BE2C (cell line): ENCODE results near the gene PEMT.

Source experiments
- DNase-seq: peaks from one replicate; pipeline ENCODE4 v3.0.0-alpha.2; 2020
- H3K27me3 ChIP-seq: fragments of 250-450 bp; sonication (Bioruptor Pico); 2 replicates; pipeline ENCODE4 v1.5.1; 2020; ENCODE audit warnings: mild to moderate bottlenecking
- H3K36me3 ChIP-seq: fragments of 250-450 bp; sonication (Bioruptor Pico); 2 replicates; pipeline ENCODE4 v1.5.1; 2020; ENCODE audit warnings: mild to moderate bottlenecking
- H3K4me1 ChIP-seq: fragments of 250-450 bp; sonication (Bioruptor Pico); 2 replicates; pipeline ENCODE4 v1.5.1; 2020
- H3K4me3 ChIP-seq: 2 replicates; pipeline ENCODE4 v1.5.1; 2011; ENCODE audit warnings: low read depth, low read length
- H3K9me3 ChIP-seq: fragments of 250-450 bp; sonication (Bioruptor Pico); 2 replicates; pipeline ENCODE4 v1.5.1; 2020
- CTCF ChIP-seq: IDR thresholded peaks from 2 replicates; pipeline ENCODE4 v1.5.1; 2012; ENCODE audit warnings: mild to moderate bottlenecking, low read depth, low read length

The PEMT gene

GRCh38 chr17:17494870-17495535 lies 96.5 kb downstream of the PEMT start:
- peak overlapping the region; percentile 31 for H3K4me3 ChIP-seq
- TF ChIP-seq CTCF = no peak
- peak; percentile 46 for DNase-seq
- H3K27me3 ChIP-seq = peaks cover 10% of the 10 kb centered on the region
- no peaks in the 10 kb centered on the region for H3K36me3 ChIP-seq
- no peaks in the 10 kb centered on the region for H3K9me3 ChIP-seq
- no peaks in the 10 kb centered on the region for H3K4me1 ChIP-seq

GRCh38 chr17:17494499-17494869 lies 97.0 kb downstream of the PEMT start:
- peaks cover 10% of the 10 kb centered on the region for H3K27me3 ChIP-seq
- H3K4me3 ChIP-seq = no peak overlapping the region
- no peak for DNase-seq
- no peaks in the 10 kb centered on the region for H3K4me1 ChIP-seq
- TF ChIP-seq CTCF = no peak
- no peaks in the 10 kb centered on the region for H3K36me3 ChIP-seq
- no peaks in the 10 kb centered on the region for H3K9me3 ChIP-seq

DNA sequence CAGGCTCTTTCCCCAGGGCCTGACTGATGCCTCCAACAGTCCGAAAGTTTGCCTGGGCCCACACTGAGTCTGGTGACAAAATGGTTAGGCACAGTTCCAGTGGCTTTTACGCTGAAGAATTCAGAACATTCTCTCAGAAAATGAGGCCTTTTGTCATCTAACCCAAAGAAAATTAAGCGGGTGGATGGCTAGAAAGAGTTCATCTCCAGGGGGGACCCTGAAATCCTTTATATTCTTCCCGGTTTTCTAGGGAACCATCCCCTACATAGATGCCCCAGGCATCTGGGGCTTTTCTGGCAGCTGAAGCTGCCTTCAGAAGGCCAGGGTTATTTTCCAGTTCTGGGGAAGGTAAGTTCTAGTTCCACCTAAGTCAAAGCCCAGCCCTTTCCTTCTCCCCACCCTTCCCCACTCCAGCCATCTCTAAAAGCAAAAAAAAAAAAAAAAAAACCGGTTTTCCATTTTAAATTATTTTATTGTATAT lies 97.5 kb downstream of the PEMT start:
- TF ChIP-seq CTCF = no peak
- peaks cover 10% of the 10 kb centered on the region for H3K27me3 ChIP-seq
- H3K36me3 ChIP-seq = no peaks in the 10 kb centered on the region
- H3K9me3 ChIP-seq = no peaks in the 10 kb centered on the region
- H3K4me1 ChIP-seq = no peaks in the 10 kb centered on the region
- no peak for DNase-seq
- no peak overlapping the region for H3K4me3 ChIP-seq

DNA sequence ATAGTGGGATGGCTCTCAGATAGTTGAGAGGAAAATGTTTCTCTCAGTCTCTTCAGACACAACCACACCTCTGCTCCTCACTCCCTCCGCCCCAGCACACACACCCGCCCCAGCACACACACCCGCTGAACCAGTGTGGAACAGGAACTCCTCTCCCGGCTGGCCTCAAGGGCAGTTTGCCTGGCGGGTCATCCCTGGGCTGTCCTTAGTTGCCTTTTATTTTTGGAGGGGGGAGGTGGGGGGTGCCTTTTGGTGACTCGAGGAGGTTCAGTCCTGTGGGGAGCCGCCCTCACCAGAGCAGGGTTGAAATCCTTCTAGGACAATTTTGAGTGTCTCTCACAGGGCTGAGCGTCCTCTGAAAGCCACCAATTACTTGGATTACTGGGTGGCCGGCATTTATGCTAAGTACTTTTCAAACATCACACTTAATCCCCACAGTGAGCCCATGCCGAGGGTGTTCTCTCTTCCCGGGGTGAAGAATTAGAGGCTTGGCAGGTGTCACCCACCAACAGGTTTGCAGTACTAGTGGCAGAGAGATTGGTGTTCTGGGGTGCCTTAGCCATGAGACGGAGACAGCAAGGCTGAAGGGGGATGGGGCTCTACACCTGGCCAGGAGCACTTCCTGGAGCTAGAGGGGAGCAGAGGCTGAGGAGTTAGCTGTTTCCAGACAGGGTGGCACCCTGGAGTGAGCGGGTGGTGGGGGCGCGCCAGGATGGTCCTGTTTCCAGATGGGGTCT lies 98.1 kb downstream of the PEMT start:
- DNase-seq = no peak
- no peaks in the 10 kb centered on the region for H3K4me1 ChIP-seq
- TF ChIP-seq CTCF = no peak
- no peaks in the 10 kb centered on the region for H3K9me3 ChIP-seq
- H3K27me3 ChIP-seq = peaks cover 10% of the 10 kb centered on the region
- H3K36me3 ChIP-seq = no peaks in the 10 kb centered on the region
- H3K4me3 ChIP-seq = no peak overlapping the region

DNA sequence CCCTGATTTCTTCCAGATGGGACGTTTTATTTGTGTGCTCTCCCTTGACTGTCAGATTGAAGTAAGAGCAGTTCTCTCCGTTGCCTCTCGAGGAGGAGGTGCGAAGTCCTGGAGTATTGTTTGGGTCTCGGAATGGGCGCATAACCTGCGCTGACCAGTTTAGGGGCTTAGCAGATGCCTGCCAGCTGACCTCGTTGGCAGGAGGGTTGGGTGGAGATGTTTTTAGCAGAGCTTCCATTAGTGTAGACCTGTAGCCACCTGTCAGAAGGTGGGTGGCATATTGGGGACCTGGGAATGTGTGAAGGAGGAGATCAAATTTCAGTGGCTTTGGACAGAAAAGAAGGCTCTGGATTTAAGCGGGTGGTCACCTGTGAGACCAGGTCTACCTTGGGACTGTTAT lies 98.9 kb downstream of the PEMT start:
- TF ChIP-seq CTCF = no peak
- Histone ChIP-seq H3K27me3 (peaks cover 10% of the 10 kb centered on the region), H3K9me3 (no peaks in the 10 kb centered on the region), H3K36me3 (peaks cover 6% of the 10 kb centered on the region), H3K4me1 (no peaks in the 10 kb centered on the region), H3K4me3 (no peak overlapping the region)
- DNase-seq = no peak

- H3K27me3 ChIP-seq = peaks cover 10% of the 10 kb centered on the region
- no peak for DNase-seq
- H3K9me3 ChIP-seq = no peaks in the 10 kb centered on the region
- H3K4me1 ChIP-seq = no peaks in the 10 kb centered on the region
- no peak for TF ChIP-seq CTCF
- H3K4me3 ChIP-seq = no peak overlapping the region
- peaks cover 8% of the 10 kb centered on the region for H3K36me3 ChIP-seq
These were observed 99.4 kb downstream of the PEMT start for GRCh38 chr17:17492085-17492484.
